ENCODE data around the gene MYO6. TPM values are rescaled to one million over a fixed set of nuclear protein-coding genes. Genes with fewer than 3 reads are reported as not detected.

Gene MYO6
- total and polyA plus RNA-seq, 2 of the 8 experiments (the other 6 are each of a cell fraction or from before 2014, with no cell fraction given) = 8.3 to 21.9 TPM

- no peak overlapping the region for H2BK15ac ChIP-seq (ENCODE audit: low read length)
- ChIA-PET CTCF (ENCODE audit: partially characterized antibody) (interaction anchor here (1.1 to 1.9 kb wide), 3 partner anchors 8 to 32 kb away, joined by 3 to 18 read pairs (median 3); no protein-coding TSS in a partner anchor), POLR2A (ENCODE audit: partially characterized antibody) (no interaction called here)
Observed at GRCh38 chr6:75880305-75880704, 131.3 kb downstream of the MYO6 start.

More at GRCh38 chr6:75880305-75880704, 131.3 kb downstream of the MYO6 start:
- no peaks in the 10 kb centered on the region for H3K9me3 ChIP-seq (ENCODE audit: insufficient read depth in 2 of 2, low read depth in 1 of 2, low read length in 1 of 2)
- H4K91ac ChIP-seq (replicated peaks; ENCODE audit: insufficient read length, low read length) = no peak overlapping the region
- H3K4ac ChIP-seq (replicated peaks; ENCODE audit: insufficient read length, low read depth, low read length) = no peak overlapping the region
- H3K79me1 ChIP-seq (ENCODE audit: low read depth, low read length) = no peaks in the 10 kb centered on the region
- H2BK20ac ChIP-seq (ENCODE audit: low read length) = no peak overlapping the region
- no peaks in the 10 kb centered on the region for H3K4me1 ChIP-seq (replicated peaks in 1 of 4; ENCODE audit: control insufficient read depth in 3 of 4, insufficient read depth in 4 of 4, low read length in 3 of 4)
- H2BK120ac ChIP-seq (replicated peaks; ENCODE audit: low read depth, low read length) = no peak overlapping the region
- H3K79me2 ChIP-seq (ENCODE audit: control insufficient read depth in 1 of 2, insufficient read depth in 2 of 2, low read length in 2 of 2) = no peaks in the 10 kb centered on the region
- H3K27me3 ChIP-seq (replicated peaks in 1 of 4; ENCODE audit: control insufficient read depth in 3 of 4, extremely low read depth in 1 of 4, insufficient read depth in 3 of 4, low read length in 3 of 4) = no peaks in the 10 kb centered on the region
- H3K9ac ChIP-seq (replicated peaks in 1 of 4; ENCODE audit: extremely low read depth in 1 of 4, low read depth in 3 of 4, low read length in 3 of 4) = no peak overlapping the region
- H3K18ac ChIP-seq (ENCODE audit: extremely low read depth, low read length) = no peak overlapping the region
- no peak overlapping the region for H2AFZ ChIP-seq (ENCODE audit: low read length)
- H3K4me3 ChIP-seq (ENCODE audit: extremely low read depth in 1 of 4, insufficient read depth in 2 of 4, low read depth in 3 of 4, low read length in 4 of 4) = no peak overlapping the region
- no peaks in the 10 kb centered on the region for H3K23me2 ChIP-seq (ENCODE audit: low read depth, low read length)
- no peak overlapping the region for H2AK5ac ChIP-seq (ENCODE audit: low read depth, low read length)
- 87% methylated on average over 1 of the region's 1 CpG; no CpG with 5 or more reads in 1 of the 2 experiments for WGBS, 2 experiments (ENCODE audit: extremely low coverage in 1 of 2, insufficient coverage in 1 of 2, insufficient read length in 1 of 2, insufficient replicate concordance in 2 of 2, low coverage in 1 of 2, low lambda C conversion rate in 2 of 2, missing lambda C conversion rate in 1 of 2)
- no peak overlapping the region for H3K56ac ChIP-seq (replicated peaks; ENCODE audit: insufficient read length, low read depth, low read length)
- H3K4me2 ChIP-seq (ENCODE audit: insufficient read depth in 1 of 2, low read depth in 2 of 2, low read length in 2 of 2) = no peak overlapping the region
- no peak overlapping the region for H2BK12ac ChIP-seq (ENCODE audit: low read depth, low read length)
- FAIRE-seq (no peak), DNase-seq (ENCODE audit: low read depth in 1 of 2, low spot score in 2 of 2) (no peak)
- no peak overlapping the region for H4K8ac ChIP-seq (ENCODE audit: extremely low read depth, insufficient read depth, low read length)
- no peak overlapping the region for H3K23ac ChIP-seq (ENCODE audit: insufficient read length)
- peaks cover 0 to 7% (median 2%) of the 10 kb centered on the region in 4 experiments; a peak in 2 of 8 replicates for H3K36me3 ChIP-seq (ENCODE audit: control insufficient read depth in 2 of 4, insufficient read depth in 4 of 4, low read length in 3 of 4)
- no peak overlapping the region for H3K14ac ChIP-seq (ENCODE audit: insufficient read length)
- H3K27ac ChIP-seq (ENCODE audit: low read depth, low read length) = no peak overlapping the region
- no peaks in the 10 kb centered on the region for H4K20me1 ChIP-seq (replicated peaks in 1 of 2; ENCODE audit: control insufficient read depth in 1 of 2, insufficient read depth in 2 of 2, low read length in 2 of 2)
- TF ChIP-seq CREB1 (IDR thresholded peaks at IDR 0.05) = no peak
- TF ChIP-seq MAX (IDR thresholded peaks at IDR 0.05) = no peak
- TF ChIP-seq KDM4A (IDR thresholded peaks at IDR 0.05; ENCODE audit: low read depth, low read length, severe bottlenecking) = no peak
- TF ChIP-seq HDAC6 (IDR thresholded peaks at IDR 0.05; ENCODE audit: low read depth, low read length) = no peak
- TF ChIP-seq SAP30 (IDR thresholded peaks at IDR 0.05; ENCODE audit: insufficient read depth, insufficient replicate concordance, low read length) = no peak
- no peak for TF ChIP-seq FOSL1 (IDR thresholded peaks at IDR 0.05; ENCODE audit: insufficient read depth, low read depth, low read length)
- TF ChIP-seq TBP (IDR thresholded peaks at IDR 0.05; ENCODE audit: low read depth, low read length) = no peak
- TF ChIP-seq POU5F1 (IDR thresholded peaks at IDR 0.05; ENCODE audit: low read depth, low read length) = no peak
- TF ChIP-seq GTF2F1 (IDR thresholded peaks at IDR 0.05; ENCODE audit: borderline replicate concordance, low read depth, low read length) = no peak
- TF ChIP-seq EZH2 (IDR thresholded peaks at IDR 0.05; ENCODE audit: low read depth, low read length, severe bottlenecking) = no peak
- no peak for TF ChIP-seq RXRA (IDR thresholded peaks at IDR 0.05; ENCODE audit: insufficient read depth, low read depth, low read length)
- no peak for TF ChIP-seq RFX5 (IDR thresholded peaks at IDR 0.05; ENCODE audit: borderline replicate concordance, low read depth, low read length)
- no peak overlapping the region for H4K5ac ChIP-seq (ENCODE audit: insufficient read length, low read depth, low read length)
- no peak overlapping the region for H2BK5ac ChIP-seq (ENCODE audit: low read depth, low read length)

Data from H1 (cell line).